ENCODE results near the gene CDH4.

Gene CDH4

DNA sequence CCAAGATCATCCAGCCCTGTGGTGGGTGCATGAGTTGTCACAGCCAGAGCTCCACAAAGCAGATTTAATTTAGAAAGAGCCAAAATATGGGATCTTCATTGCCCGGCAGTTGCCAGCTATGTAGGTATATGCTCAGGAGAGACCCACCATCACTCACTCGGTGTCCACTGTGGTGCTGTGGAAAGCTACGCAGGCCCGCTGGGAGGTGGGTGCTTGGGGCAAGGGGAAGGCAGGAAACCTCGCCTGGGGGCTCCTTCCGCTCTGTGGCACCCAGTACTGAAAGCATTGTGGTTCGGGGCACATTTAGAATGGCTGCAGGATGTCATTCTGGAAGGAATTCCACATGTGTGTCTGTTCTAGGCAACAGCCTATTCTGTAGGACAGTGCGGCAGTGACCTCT lies 553.7 kb downstream of the CDH4 start:
- no peak for DNase-seq (ENCODE audit: low read depth)

DNA sequence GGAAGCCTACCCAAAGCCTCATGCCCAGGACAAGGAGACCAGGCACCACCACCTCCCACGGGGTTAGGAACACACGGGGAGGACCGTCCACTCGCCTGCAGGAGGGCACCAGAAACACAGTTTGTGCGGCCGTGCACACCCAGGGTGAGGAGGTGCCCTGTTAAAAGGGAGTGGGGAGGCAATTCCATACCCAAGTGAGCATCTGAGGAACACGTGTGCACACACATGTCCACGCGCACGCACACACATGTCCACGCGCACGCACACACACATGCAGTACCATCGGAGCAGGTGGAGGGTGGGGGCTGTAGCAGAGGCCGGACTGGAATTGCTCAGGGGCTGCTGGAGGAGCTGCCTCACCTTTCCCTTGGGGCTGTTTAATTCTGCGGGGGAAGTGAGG lies 554.3 kb downstream of the CDH4 start:
- DNase-seq (ENCODE audit: low read depth) = no peak

DNA sequence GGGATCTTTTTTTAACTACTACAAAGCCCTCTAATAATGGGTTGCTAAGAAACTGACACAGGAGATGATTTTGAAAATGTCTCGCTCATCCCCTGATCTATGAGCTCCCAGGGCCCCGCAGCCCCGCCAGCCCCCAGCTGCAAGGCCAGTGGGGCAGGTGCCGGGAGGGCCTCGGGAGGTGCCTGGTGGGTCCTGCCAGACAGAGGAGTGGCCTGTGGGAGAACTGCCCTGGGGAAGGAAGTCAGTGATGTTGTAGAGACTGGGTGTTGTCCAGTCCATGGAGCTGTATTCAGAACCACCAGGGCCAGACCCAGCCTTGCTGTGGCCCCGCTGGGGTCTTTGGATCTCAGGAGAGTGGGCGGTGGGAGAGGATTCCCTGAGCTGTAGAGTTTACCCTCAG lies 554.9 kb downstream of the CDH4 start:
- no peak for DNase-seq (ENCODE audit: low read depth)

DNA sequence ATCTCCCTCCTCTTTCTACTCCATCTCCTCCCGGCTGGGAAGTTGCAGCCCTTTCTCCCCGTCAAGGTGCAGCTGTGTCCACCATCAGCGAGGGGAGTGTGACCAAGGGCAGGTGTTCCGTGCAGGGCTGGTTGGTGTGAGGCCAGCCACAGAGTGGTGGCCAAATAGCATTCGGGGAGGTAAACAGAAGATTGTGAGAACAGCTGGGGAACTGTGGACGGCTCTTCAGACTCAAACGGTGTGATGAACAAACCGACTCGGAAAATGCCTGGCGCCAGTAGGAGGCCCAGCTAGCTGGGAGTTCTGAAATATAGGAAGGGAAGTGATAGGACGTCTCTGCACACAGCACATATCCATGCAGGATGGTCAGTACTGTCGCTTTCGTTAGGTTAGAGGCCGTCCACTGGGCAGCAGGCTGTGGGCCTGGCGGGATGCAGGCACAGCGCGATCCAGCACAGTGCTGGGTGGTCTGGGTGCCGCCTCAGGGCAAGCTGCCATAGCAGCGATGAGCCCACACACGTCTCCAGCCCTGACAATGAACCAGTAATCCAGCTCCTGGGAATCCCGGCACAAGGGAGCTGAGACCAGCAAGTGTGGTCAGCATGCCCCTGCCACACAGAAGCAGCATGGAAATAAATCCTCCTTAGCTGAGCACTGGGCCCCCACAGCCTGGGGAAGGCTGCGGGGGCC lies 555.6 kb downstream of the CDH4 start:
- no peak for DNase-seq (ENCODE audit: low read depth)

DNA sequence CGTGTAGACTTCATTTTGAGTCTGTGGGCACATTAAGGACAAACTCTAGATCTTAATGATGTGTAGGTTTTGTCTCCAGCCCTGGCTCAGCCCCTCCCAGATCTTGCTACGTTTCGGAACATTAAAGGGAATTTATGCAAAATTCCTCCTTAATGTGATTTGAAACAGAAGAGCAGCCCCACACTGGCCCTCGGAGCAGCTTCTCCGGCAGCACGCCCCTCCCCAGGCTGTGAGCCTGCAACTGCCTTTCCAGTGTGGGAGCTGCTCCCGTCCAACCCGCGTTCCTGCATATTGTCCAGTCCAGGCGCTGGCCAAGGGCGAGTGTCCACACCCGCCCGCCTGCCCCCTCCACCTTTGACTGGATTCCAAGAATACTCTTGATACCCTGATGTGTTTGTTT lies 556.4 kb downstream of the CDH4 start:
- DNase-seq (ENCODE audit: low read depth) = no peak

DNA sequence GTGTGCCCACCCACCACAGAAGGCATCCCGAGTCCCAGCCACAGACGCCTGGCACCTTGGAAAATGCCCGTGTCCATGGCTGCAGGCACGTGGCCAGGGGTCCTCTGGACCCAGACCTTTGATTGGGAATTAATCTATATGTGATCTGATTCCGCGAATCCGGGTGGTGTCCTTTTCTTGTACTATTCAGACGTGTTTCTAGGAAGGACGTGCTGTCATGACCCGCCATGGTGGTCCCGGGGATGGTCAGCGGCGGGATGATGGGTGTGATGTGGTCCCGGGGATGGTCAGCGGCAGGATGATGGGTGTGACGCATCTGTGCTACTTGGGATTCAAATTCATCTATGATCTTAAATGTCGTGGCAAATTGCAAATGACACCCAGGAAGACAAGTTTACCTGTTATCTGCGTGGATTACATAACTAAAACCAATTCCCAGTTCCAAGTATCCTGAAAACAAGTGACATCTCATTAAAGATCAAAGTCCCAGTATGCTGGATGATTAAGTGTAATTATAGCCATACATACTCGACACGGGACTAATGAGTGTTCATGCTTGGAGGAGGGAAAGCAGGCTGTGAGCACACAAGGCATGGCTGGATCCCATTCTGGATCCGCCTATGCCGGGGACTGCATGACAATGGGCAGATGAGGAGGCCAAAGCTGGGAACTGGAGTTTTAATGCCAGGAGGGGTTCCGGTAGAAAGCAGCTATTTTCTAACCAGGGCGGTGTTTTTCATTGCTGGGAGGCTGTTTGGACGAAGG lies 557.1 kb downstream of the CDH4 start:
- no peak for DNase-seq (ENCODE audit: low read depth)

DNA sequence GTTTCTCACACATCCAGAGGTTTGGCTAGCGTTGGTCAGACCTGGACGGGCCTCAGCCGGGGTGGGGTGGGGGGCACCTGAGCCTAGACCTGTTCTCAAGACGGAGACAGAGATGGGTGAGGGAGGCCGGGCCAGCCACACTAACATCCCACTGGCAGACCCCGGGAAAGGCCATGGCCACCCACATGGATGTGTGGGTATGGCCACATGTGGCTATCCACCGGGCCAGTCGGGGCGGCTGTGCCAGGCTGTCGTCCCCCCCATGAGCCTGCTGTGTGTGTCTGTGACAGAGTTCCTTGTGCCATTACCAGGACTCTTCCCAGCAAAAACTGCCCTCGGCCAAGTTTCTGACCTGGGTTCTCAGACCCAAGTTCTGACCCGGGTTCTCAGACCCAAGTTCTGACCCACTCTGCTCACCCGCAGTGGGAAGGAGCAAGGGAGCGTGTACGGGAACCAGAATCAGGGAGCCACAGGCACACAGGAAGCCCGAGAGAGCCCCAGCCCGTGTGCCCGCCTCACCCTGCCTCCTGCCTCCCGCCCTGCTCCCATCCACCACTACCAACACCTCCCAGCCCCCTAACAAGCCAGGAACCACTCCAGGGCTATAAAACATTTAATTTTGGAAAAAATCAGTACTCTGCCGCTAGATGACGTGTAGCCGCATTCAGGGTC lies 558.1 kb downstream of the CDH4 start:
- no peak for DNase-seq (ENCODE audit: low read depth)

DNA sequence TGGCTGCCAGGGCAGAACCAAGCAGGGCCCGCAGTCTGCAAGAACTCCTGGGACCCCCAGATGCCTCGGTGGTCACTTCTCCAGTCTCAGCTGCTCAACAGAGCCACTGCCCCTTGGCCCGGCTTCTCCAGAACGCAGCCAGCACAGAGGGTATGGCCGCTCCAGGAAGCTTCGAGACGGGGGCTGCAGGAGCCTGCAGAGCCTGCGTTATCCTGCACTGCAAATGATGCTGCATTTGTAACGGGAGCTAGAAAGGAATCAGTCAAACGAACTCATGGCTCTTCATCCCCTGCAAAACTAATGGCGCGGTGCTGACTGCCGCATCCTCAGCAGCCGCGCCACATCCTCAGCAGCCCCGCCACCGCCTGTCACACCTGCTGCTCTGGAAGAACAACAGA lies 558.7 kb downstream of the CDH4 start:
- no peak for DNase-seq (ENCODE audit: low read depth)

DNA sequence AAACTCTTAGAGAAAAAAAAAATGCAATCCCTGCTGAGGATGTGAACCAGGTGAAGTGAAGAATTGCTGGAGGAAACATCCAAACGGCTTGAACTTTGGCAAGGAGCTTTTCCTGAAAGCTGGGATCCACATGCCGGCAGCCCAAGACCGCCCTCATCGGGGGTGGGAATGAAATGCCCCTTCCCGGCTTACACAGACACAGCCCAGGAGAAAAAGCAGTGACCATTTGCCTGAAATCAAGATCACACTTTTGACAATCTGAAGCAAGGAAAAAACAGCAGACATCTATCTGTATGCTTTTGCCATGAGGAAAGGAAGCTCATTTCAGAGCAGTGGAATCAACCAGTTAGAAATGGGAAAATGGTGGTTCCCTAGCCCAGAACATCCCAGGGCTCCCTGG lies 559.1 kb downstream of the CDH4 start:
- DNase-seq (ENCODE audit: low read depth) = no peak

DNA sequence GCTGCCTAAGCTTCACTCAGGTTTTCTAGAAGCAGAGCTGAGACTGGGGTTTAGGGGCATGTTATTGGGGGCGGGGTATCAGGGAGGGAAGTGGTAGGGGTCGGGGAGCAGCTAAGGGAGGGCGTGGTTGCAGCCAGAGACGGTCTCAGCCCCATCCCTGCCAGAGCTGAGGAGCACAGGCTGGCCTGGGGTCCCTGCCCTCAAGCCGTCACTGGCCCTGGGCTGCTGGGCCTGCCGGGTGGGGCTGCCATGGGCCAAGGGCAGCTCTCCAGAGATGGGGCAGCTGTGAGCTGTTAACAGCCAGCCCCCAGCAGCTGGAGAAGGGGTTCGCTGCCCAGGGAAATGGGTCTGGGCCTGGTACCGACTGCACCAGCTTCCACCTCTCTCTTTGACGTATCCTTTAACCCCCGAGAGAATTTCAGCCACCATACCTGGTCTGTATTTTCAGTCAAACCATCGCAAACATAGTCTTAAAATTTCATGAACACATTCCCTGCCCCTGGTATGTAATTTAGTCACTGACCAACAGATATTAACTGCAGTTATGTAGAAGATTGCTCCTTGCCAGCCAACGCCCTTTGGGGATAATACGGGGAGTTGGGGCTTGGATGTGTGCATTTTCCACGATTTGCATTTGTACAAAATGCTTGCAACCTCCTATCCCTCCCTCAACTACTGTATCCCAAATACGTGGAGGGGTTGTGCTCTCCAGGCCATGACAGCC lies 560.2 kb downstream of the CDH4 start:
- no peak for DNase-seq (ENCODE audit: low read depth)

DNA sequence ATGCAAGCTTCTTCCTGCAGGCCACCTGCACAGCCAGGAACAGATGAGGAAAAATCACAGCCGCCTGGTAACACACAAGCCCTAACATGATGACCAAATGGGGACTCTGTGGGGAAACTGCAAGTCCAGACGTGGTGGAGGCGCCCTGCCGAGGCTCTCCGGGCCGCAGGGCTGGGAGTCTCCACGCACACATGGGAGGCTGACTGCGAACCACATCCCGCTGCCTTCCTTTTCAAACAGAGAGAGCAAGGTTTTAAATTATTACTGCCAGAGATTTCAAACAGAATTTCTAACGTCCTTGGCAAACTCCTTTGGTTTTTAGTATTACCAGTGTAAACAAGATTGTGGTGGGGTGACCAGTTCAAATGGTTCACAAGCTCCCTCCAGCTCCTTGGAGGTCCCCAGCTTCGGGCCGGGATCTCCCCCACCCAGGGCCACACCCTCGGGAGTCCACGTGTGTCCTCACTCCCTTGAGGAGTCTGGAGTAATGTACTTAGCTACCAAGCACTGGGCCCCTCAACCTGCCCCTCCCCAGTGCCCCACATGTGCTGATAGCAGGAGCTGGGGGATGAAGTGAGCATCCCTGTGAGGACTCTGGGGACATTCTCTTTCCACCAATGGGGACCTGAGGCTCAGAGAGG lies 560.9 kb downstream of the CDH4 start:
- no peak for DNase-seq (ENCODE audit: low read depth)

DNA sequence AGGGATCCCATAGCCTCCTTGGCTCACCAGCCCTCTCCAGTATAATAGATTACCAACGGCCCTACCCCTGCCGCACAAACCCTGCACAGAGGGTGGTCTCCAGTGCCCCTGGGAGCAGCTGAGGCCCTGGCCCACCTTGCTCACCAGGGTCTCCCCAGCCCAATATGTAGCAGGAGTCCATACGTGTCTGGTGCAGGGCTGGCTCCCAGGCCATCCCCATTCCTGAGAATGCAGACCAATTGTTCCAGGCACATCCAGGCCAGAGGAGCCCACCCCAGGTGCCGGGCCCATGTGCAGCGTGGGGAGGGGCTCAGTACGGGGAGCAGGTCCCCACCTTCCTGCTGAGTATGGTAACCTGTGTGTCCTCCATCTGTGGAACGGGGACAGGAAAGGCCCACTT lies 561.7 kb downstream of the CDH4 start:
- no peak for DNase-seq (ENCODE audit: low read depth)

DNA sequence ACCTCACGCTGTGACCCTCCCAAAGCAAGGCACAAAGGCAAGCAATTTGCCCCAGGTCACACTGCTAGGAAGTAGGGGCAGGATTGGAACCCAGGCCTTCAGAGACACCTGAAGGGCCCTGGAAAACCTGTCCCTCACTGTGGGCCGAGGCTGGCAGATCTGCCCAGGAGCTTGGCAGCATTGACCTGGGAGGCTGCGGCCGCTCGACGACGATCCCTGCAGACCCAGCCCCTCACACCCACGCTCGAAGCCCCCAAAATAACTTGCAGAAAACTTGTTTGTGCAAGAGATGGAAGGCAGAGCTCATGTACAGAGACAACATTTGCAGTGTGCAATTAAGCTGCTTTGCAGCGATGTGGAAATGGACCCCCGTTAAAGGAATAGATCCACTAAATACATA lies 562.2 kb downstream of the CDH4 start:
- no peak for DNase-seq (ENCODE audit: low read depth)

DNA sequence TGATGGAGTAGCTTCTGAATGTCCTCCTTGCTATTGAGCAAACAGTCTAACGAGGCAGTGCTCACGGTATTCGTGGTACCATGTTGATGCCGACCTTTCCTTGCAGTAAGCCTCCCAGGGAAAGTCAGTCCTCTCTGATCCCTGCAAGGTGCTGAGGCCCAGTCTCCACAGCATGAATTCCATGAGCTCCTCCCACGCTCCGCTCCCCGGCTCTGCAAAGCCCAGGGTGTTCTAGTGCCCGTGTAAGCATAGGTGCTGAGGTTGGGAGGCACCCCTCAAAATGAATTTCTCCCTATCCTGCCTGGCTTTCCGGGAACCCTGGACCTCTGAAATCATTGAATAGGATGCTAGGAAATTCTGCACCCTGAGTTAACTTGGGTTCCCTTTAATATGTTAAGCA lies 562.7 kb downstream of the CDH4 start:
- DNase-seq (ENCODE audit: low read depth) = no peak

DNA sequence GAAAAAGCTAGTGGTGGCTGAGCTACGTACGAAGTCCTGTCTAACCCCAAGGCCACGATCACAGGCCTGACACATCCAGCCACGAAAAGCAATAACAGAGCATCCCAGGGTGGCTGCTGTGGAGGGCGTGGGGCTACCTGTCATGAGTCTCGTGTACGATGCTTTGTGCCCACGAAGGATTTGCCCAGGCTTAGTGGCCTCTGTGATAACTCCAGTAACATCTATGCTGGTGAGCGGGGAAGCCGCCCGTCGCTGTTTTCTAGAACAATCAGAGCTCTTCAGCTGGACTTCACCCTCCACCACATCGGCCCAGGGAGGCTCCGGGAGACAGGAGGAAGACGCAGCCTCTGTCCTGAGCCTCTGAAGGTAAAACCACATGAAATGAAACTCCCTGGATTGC lies 563.1 kb downstream of the CDH4 start:
- no peak for DNase-seq (ENCODE audit: low read depth)

DNA sequence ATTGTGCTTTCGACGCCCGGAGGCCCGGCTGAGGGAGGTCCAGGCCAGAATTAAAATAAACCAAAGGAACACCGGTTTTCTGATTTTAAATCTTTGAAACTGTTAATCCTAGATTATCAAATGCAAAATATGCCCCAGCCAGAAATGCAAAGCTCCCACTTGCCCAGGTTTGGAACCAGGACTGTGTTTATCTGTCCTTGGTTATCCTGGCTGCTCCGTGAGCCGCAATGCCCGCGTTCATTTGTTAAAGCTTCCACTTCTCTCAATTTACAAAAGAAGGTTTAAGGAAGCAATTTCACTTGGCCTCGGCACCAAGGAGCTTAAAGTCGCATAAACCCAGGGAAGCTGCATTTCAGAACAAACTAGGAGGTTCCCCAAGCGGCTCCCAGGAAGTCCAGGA lies 563.6 kb downstream of the CDH4 start:
- DNase-seq (ENCODE audit: low read depth) = no peak

DNA sequence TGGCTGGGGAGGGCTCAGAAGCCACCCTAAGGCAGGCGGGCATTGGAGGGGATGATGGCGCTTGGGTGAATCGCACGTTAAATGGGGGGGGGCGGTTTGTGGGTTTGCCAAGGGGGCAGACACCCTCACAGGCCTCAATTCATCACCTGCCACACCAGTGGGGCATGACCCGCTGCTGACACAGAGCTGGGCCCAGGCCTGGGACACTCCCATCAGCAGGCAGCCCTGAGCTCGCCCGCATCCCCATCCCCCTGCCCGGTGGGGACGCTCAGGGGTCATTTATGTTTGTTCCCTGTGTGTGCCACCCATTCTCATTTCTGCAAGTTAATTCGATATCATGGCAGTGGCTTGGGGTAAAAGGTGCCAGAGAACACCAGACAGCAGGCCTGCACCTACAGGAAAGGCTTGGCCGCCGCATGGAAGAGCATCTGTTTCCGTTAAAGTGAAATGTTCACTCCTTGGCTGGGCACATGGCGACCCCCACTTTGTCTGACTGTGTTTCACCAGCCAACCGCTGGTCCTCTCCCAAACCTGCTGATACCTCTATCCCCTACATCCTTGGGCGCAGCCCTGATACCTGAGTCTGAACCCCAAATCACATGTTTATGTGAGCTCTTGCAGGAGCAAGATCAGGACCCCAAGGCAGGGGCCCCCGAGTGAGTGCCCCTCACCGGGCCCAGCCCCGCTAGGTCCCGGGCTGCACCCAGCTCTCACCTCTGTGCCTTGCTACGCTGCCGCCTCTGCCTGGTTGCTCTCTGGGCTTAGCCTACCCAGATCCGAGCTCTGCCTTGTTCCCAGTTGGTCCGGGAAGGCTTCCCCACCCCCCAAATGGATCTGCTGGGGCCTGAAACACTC lies 564.8 kb downstream of the CDH4 start:
- DNase-seq (ENCODE audit: low read depth) = no peak

DNA sequence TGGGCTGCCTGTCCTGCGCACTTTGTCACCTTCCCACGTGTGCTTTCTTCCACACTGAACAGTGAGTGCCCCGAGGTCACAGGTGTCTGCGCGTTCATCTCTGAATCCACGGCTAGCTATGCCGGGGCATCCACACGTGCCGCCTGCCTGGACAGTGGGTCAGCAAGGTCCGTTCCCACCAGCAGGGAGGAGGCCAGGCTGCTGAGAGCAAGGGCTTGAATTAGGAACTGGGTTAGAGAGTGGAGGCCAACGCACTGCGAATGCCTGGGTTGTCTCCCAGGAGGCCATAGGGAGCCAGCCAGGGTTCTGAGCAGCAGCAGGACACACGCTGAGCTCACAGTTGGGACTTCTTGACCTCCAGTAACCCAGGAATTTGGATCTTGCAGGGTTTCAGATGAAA lies 565.5 kb downstream of the CDH4 start:
- no peak for DNase-seq (ENCODE audit: low read depth)

DNA sequence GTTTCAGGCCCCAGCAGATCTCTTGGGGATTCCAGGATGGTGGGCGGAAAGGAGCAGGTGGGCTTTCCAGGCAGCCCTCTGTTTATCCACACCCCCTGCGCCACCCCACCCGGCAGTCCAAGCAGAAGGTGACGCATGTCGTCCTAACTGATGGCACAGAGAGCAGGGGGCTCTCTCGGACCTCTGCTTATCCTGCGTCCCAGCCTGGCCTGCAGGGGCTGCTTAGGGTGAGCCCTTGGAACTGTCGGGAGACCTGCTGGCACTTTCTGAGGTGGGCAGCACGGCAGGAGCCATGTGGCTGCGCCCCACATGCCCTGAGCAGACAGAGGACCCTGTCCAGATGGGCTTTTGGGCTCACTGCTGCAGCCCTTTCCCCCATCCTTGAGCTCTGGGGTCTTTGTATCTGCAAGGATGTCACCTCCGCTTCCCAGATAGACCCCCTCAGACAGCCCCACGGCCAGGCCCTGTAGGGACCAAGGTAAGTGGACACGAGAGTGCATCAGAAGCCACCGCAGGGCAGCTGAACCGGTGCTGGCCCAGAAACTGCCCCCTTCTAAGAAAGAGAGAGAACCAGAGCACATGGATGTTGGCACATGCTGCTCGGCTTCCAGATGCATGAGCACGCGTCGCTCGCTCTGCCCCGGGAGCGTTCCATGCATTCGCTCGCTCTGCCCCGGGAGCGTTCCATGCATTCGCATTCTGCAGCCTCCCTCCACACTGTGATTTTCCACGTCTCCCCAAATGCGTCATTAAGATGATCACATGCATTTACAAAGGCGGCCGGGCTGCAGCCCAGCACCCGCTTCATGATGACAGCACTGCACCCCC lies 566.9 kb downstream of the CDH4 start:
- DNase-seq (ENCODE audit: low read depth) = no peak

DNA sequence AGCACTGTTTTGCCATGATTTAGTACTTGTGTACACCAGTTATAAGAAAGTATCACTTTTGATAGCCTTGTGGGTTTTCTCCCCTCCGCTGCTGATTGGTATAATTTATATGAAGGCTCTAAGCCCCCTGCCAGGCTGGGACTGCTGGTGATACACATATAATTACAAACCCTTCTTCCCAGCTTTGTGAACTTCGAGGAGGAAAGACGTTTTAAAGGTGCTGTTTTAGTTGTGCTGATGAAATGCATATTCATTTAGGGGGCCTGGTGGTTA lies 567.4 kb downstream of the CDH4 start:
- no peak for DNase-seq (ENCODE audit: low read depth)
